ENCODE data around the gene FMN2. TPM values are rescaled to one million over a fixed set of nuclear protein-coding genes. Genes with fewer than 3 reads are reported as not detected.

The FMN2 gene
- total RNA-seq, result 10 to 100 TPM in 1 of 4 donors, 1 to 10 TPM in 3; 3.6 to 35.5 (median 5.6) TPM

DNA sequence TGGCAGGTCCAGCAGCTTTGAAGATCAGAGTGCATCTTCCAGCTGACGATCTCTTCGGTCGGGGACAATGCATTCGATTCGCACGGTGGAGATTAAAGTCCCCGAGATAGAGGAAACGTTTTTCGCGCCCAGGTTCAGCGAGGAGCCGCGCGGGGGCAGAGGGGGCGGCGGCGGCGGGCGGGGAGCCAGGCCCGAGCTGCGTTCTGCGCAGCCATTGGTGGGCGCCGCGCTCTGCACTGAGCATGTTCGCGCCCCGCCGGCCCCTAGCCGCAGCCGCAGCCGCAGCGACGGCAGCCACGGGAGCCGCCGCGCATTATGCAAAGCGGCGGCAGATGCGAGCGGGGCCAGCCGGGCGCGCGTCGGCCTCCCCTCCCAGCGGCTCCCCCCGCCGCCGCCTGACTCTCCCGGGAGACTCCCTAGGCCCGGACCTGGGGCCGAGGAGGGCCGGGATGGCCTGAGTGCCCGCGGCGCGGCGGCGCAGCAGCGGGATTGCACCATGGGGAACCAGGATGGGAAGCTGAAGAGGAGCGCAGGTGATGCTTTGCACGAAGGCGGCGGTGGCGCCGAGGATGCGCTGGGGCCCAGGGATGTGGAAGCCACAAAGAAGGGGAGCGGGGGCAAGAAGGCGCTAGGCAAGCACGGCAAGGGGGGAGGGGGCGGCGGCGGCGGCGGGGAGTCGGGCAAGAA, at the start of gene FMN2:
TSS of gene FMN2 (plus strand) at position 270 of the 687 bp plus-strand sequence. CDS start at position 497, 227 bp downstream.
- Histone ChIP-seq H3K27ac (peak within 1 kb of the TSS; percentile 60 to 74 (median 71)), H3K27me3 (peaks cover 54% of the 10 kb centered on the region), H3K4me1 (peaks cover 0 to 25% (median 19%) of the 10 kb centered on the region in 4 donors), H3K9me3 (no peaks in the 10 kb centered on the region), H3K4me3 (peak within 1 kb of the TSS; percentile 33 to 52 (median 44)), H3K36me3 (no peaks in the 10 kb centered on the region)
- intact Hi-C loops (cut with DNase I; ENCODE audit: low total_unique reads), result no loop called here
- WGBS, 2 donors (ENCODE audit: low coverage in 1 of 2), result 0 to 2% methylated on average over 3 to 52 of the region's 78 CpGs
- TF ChIP-seq POLR2AphosphoS5 (IDR thresholded peaks at IDR 0.05) (no peak), EP300 (IDR thresholded peaks at IDR 0.05; ENCODE audit: low read depth) (no peak), POLR2A (IDR thresholded peaks at IDR 0.05) (no peak)
- TF ChIP-seq, protein P1, sequence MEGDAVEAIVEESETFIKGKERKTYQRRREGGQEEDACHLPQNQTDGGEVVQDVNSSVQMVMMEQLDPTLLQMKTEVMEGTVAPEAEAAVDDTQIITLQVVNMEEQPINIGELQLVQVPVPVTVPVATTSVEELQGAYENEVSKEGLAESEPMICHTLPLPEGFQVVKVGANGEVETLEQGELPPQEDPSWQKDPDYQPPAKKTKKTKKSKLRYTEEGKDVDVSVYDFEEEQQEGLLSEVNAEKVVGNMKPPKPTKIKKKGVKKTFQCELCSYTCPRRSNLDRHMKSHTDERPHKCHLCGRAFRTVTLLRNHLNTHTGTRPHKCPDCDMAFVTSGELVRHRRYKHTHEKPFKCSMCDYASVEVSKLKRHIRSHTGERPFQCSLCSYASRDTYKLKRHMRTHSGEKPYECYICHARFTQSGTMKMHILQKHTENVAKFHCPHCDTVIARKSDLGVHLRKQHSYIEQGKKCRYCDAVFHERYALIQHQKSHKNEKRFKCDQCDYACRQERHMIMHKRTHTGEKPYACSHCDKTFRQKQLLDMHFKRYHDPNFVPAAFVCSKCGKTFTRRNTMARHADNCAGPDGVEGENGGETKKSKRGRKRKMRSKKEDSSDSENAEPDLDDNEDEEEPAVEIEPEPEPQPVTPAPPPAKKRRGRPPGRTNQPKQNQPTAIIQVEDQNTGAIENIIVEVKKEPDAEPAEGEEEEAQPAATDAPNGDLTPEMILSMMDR (IDR thresholded peaks at IDR 0.05), result no peak
- in situ Hi-C loops (cut with MboI; ENCODE audit: low pct_ligation_motif_present in 1 of 4, low pct_unique_long_range_greater_than_20kb in 1 of 4, low sequenced_read_pairs in 3 of 4), result no loop called here
- peak; percentile 9 for DNase-seq

DNA sequence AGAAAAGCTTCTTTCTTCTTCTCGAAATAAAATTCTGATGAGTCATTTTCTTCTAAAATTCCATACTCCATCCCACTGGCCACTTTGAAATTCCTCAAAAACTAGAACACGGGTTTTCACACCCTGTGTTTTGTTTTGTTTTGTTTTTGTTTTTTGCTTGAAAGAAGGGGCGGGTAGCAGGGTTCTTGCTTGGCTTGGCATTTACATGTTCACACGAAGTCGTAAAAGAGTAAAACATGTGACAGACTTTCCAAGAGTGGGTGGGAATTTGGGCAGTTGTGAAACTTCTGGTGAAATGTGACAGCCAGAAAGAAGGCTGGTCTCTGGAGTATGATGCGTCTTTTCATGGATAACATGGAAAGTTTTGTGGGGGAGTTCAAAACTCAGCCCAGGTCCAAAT, 47.1 kb upstream of the FMN2 start:
- intact Hi-C loops (cut with DNase I; ENCODE audit: low total_unique reads), result no loop called here
- in situ Hi-C loops (cut with MboI; ENCODE audit: low pct_ligation_motif_present in 1 of 4, low pct_unique_long_range_greater_than_20kb in 1 of 4, low sequenced_read_pairs in 3 of 4), result loop anchor here in 1 of 4 donors (25.0 kb wide), 1 partner anchor 118 kb away; no protein-coding TSS in a partner anchor
- 83 to 84% methylated on average over 6 of the region's 6 CpGs for WGBS, 2 donors (ENCODE audit: low coverage in 1 of 2)

DNA sequence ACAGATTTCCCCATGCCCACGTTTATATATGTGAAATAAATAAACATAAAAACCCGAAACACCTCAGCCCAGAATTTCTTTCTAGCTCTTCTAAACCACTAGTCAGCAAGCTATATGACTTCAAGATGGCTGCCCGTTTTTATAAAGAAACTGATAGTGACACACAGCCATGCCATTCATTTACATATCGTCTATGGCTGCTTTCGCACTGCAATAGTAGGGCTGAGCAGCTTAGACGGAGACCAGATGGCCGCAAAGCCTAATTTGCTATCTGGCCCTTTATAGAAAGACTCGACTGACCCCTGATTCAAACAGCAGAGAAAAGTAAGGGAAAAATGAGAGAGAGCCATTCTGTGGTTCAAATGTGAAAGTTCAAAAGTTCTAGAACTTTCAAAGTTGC, 45.7 kb upstream of the FMN2 start:
- in situ Hi-C loops (cut with MboI; ENCODE audit: low pct_ligation_motif_present in 1 of 4, low pct_unique_long_range_greater_than_20kb in 1 of 4, low sequenced_read_pairs in 3 of 4), result loop anchor here in 1 of 4 donors (25.0 kb wide), 1 partner anchor 116 kb away; no protein-coding TSS in a partner anchor
- 79 to 85% methylated on average over 8 of the region's 8 CpGs for WGBS, 2 donors (ENCODE audit: low coverage in 1 of 2)

More for the DNA sequence above, 47.1 kb upstream of the FMN2 start:
- Histone ChIP-seq H3K27ac (no peak overlapping the region), H3K4me1 (no peaks in the 10 kb centered on the region), H3K9me3 (no peaks in the 10 kb centered on the region), H3K27me3 (no peaks in the 10 kb centered on the region), H3K36me3 (no peaks in the 10 kb centered on the region), H3K4me3 (no peak overlapping the region)
- no peak for DNase-seq
- TF ChIP-seq EP300 (IDR thresholded peaks at IDR 0.05; ENCODE audit: low read depth), result no peak
- no peak for TF ChIP-seq POLR2A (IDR thresholded peaks at IDR 0.05)
- no peak for TF ChIP-seq POLR2AphosphoS5 (IDR thresholded peaks at IDR 0.05)
- TF ChIP-seq, protein P1 (IDR thresholded peaks at IDR 0.05), result no peak

DNA sequence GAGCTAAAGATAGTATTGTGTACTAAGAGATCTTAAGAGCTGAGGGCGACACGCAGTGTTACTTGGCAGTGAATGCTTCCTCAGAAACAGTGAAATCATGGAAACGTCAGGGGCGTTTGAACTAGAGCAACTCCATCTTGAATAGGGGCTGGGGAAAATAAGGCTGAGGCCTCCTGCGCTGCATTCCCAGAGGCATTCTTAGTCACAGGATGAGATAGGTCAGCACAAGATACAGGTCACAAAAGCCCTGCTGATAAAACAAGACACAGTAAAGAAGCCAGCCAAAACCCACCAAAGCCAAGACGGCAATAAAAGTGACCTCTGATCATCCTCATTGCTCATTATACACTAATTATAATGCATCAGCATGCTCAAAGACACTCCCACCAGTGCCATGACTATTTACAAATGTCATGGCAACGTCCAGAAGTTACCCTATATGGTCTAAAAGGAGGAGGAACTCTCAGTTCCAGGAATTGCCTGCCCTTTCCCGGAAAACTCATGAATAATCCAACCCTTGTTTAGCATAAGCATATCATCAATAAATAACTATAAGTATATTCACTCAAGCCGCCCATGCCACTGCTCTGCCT, 37.5 kb upstream of the FMN2 start:
- Histone ChIP-seq H3K27me3 (no peaks in the 10 kb centered on the region), H3K36me3 (no peaks in the 10 kb centered on the region), H3K4me3 (no peak overlapping the region), H3K27ac (no peak overlapping the region), H3K9me3 (no peaks in the 10 kb centered on the region), H3K4me1 (no peaks in the 10 kb centered on the region)
- DNase-seq, result no peak
- TF ChIP-seq EP300 (IDR thresholded peaks at IDR 0.05; ENCODE audit: low read depth), result no peak
- no peak for TF ChIP-seq POLR2AphosphoS5 (IDR thresholded peaks at IDR 0.05)
- no peak for TF ChIP-seq POLR2A (IDR thresholded peaks at IDR 0.05)
- TF ChIP-seq, protein P1 (IDR thresholded peaks at IDR 0.05), result no peak
- intact Hi-C loops (cut with DNase I; ENCODE audit: low total_unique reads), result no loop called here
- in situ Hi-C loops (cut with MboI; ENCODE audit: low pct_ligation_motif_present in 1 of 4, low pct_unique_long_range_greater_than_20kb in 1 of 4, low sequenced_read_pairs in 3 of 4), result no loop called here
- 79 to 83% methylated on average over 7 to 9 of the region's 9 CpGs for WGBS, 2 donors (ENCODE audit: low coverage in 1 of 2)

More for the DNA sequence above, 45.7 kb upstream of the FMN2 start:
- Histone ChIP-seq H3K27ac (no peak overlapping the region), H3K4me3 (no peak overlapping the region), H3K4me1 (no peaks in the 10 kb centered on the region), H3K9me3 (no peaks in the 10 kb centered on the region), H3K27me3 (no peaks in the 10 kb centered on the region), H3K36me3 (no peaks in the 10 kb centered on the region)
- DNase-seq, result no peak
- intact Hi-C loops (cut with DNase I; ENCODE audit: low total_unique reads), result no loop called here
- TF ChIP-seq POLR2AphosphoS5 (IDR thresholded peaks at IDR 0.05) (no peak), EP300 (IDR thresholded peaks at IDR 0.05; ENCODE audit: low read depth) (no peak), POLR2A (IDR thresholded peaks at IDR 0.05) (no peak)
- TF ChIP-seq, protein P1 (IDR thresholded peaks at IDR 0.05), result no peak
